IPS-NIHi11 (cell line): ENCODE data around the gene PRDM16.

ENCODE experiments used
- DNase-seq: peaks from one replicate; pipeline ENCODE4 v3.0.0; 2012; ENCODE audit warnings: mixed read lengths, low spot score

PRDM16 gene

DNA sequence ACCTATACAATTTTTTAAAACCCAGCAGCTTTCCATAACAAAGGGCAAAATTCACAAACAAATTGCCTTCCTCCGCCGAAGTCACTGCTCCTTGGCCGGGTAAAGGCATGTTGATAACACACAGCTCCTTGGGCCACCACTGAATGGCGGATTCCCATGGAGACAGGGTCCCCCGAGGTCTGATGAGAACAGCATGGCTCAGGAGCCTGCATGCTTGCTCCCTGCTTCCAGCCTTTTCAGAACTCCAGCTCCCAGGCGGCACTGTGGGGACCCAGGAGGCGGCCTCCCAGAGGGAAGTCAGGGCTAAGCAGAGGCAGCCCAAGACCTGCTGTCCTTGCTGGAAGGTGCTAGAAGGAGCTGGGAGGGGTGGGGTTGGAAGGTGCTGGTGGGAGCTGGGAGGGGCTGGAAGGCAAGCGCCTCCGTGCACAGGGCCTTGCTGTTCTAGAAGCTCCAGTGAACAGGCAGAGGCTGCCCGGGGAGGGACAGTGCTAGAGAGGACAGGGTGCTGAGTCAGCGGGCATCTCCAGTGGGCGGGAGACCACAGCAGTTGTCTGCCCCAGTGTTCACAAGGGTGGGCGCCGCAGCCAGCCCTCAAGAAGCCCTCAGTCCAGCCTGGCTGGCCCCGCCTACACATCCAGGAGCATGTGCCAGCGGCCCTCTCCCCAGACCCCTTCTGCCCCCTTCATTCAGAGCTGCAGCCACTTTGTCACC is 35.1 kb downstream of the PRDM16 start:
- DNase-seq, result no peak

DNA sequence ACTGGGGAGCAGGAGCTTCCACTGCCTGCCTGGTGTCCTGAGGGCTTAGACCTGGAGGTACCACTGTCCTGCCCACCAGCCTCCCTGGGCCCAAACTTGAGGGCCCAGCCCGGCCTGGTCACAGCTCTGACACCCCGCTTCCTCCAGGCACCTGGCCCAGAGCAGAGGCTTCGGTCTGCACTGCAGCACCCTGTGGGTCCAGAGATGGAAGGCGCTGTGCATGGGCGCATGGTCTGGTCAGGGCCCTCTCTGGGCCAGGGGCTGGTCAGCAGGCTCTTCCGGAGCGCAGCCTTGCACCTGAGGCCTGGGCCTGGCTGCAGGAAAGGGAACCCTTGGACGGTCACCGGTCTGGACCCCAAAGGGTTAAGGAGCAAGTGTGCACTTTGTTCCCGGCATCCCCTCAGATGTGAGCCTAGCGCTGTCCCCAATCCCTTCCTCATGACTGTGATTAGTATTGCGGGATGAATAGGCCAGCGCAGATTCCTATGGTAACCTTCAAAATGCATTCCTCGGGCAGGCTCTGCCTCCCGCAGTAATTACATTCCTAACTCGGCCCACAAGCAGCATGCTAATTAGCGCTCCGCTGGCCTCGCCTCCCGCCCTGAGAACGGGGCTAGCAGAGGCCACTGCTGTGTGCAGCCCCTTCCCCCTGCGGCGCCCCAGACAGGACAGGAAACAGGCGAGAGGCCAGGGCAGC is 36.3 kb downstream of the PRDM16 start:
- peak; percentile 90 for DNase-seq

DNA sequence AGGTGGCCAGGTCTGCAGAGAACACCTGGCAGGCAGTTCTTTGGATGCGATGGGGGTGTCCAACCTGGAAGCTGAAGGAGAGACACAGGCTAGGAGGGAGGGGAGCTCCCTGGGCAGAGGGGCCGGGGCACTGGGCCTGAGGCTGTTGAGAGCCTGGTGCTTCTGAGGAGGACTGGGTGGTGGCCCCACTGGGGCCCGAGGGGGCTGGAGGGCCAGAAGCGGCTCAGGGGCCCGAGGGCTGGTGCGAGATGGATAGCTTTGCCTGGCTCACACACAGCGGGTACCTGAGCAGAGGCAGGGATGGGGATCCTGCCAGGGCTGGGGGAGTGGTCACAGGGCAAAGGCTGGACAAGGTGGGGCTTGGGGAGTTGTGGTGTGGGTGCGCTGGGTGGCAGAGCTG is 37.2 kb downstream of the PRDM16 start:
- DNase-seq, result no peak

DNA sequence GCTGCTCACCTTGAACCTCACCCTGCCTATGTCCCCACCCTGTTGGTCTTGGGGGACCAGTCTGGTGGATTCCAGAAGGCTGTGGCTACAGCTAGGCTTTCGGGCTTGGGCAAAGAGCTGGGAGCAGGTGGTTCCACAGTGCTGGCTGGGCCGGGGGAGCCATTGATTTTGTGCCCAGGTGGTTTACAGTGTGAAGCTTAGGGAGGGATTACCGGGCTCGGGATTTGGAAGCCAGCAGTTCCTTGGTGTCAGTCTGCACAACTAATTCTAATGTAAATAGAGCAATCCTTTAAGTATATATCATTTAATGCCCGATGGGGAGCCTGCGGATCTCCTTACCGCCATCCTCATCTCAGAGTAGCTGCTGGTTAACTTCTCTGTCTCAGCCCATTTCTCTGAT is 38.2 kb downstream of the PRDM16 start:
- DNase-seq, result no peak

DNA sequence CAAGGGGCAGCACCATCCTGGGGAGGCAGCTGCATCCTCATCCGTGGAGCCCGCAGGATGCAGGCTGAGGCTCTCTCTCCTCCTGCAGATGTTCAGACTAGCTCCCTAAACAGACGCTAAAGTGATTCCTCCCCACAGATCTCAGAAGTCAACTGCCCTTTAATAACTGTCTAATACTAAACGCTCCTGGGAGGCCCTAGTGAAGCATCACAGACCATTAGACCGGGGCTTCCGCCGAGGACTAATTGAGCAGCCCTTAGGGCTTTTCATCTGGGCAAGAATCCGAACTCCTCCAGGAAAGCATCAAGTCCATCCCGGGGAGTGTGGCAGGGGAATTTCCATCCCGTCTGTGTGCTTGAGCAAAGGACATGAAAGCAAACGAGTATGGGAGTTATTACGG is 40.4 kb downstream of the PRDM16 start:
- no peak for DNase-seq

DNA sequence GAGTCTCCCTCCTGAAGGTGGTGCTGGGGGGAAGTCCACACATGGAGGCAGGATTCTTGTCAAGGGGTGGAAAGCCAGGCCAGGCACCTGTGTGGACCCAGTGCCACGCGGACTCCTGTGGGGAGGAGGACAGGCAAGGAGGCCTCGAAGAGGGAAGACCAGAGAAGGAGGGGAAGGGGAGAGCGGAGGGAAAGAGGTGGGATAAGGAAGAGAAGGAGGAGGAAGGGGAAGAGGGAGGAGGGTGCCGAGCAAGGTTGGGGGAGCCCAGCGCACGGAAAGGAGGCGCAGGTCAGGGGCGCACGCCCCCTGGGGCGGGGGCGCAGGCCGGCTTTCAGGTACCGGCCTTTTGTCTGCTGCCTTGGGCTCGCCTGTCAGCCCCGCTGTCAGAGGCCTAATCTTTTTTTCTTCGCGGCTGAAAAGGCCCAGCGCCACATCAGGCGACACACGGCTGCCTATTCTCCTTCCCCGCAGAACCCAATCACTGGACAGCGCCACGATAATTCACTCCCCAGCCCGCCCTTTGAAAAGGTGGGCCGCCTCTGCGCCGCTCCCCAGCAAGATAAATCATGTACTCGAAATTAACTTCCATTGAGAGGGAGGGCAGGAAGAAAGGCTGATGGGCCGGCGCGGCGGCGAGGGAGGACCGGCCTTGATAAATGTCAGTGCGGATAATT is 42.5 kb downstream of the PRDM16 start:
- DNase-seq, result no peak

DNA sequence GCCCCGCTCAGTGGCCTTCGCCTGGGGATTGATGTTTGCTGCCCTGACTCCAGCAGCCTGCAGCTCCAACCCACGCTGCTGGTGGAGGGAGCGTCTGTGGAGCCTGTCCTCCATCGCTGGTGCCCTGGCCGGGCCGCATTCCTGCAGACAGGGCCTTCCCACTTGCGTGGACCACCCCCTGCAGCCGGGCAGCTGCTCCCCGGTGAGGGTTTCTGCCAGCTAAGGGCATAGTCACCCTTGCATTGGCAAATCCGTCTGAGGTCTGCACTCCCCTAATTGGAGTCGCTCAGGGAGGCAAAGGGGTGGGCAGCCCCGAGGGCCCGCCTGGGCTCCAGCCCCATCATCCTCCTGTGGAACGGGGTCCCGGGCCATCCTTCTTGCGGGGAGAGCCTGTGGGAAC is 43.5 kb downstream of the PRDM16 start:
- DNase-seq, result no peak

DNA sequence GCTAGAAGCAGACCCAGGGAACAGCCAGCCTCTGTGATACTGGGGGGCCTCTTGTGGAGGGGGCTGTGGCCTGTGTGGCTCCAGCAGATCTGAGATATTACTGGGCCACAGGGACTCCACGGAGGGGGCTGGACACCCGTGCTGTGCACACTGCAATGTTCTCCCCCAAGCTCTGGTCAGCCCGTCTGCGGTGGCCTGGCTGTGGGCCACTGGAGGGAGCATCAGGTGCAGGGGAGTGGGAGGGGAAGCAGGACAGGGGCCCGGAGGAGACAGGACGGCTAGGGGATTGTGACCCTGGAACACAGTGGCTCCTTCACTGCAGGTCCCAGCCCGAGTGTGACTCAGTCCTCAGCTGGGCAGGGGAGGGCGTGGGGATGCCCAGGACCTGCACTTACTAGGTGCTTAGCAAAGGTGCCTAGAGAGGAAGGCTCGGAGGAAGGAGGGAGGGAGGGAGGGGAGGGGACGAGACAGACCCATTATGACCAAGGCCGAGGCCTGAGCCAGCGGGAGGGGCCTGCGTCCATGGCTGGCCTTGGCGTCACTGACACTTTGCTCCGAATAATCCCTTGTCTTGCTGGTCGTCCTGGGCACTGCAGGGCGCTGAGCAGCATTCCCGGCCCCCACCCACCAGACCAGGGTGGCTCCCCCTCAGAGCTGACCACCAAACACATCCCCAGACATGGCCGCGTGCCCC is 44.2 kb downstream of the PRDM16 start:
- no peak for DNase-seq

DNA sequence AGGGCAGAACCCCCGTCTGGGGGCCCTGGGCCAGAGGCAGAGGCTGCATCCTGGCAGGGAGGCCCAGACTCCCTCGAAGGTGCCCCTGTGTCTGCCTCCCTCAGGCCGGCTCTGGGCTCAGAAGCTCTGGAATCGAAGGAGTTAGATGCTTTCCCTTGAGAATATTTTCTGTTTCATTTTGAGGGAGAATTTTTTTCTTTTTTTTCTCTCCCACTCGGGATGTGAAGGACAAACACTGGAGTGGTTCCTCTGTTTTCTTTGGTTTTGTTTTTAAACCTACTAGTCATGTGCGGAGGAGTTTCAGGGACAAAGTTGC is 44.7 kb downstream of the PRDM16 start:
- DNase-seq, result no peak

DNA sequence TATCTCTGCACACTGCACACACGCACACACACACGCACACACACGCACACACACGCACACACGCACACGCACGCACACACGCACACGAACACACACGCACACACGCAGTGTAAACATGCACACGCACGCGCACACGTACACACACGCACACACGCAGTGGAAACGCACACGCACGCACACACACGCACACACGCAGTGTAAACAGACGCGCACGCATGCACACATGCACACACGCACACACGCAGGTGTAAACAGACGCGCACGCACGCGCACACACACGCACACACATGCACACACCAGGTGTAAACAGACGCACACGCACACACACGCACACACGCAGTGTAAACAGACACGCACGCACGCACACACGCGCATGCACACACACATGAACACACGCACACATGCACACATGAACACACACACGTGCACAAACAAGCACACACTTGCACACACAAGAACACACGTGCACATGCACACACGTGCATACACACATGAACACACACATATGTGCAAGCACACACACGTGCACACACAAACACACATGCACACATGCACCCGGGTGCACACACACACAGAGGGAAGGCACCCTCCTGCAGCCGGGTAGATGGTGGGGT is 45.2 kb downstream of the PRDM16 start:
- DNase-seq, result no peak

DNA sequence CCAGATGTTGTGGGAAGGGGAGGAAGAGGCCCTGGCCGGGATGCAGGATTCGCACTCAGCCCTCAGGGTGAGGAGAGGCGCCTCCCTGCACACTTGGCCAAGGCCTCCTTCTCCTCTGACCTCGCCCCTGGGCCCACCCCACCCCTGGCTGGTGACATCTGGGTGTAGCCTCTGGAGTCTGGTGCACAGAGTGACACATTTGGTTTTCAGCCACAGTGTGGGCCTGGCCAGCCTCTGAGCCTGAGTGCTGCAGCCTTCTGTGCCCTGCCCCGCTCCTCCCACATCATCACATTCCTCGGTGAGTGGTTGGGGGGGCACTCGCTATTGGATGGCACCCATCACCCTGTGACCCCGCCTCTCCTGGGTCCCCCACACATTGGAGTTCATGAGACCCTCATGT is 45.8 kb downstream of the PRDM16 start:
- DNase-seq, result no peak

DNA sequence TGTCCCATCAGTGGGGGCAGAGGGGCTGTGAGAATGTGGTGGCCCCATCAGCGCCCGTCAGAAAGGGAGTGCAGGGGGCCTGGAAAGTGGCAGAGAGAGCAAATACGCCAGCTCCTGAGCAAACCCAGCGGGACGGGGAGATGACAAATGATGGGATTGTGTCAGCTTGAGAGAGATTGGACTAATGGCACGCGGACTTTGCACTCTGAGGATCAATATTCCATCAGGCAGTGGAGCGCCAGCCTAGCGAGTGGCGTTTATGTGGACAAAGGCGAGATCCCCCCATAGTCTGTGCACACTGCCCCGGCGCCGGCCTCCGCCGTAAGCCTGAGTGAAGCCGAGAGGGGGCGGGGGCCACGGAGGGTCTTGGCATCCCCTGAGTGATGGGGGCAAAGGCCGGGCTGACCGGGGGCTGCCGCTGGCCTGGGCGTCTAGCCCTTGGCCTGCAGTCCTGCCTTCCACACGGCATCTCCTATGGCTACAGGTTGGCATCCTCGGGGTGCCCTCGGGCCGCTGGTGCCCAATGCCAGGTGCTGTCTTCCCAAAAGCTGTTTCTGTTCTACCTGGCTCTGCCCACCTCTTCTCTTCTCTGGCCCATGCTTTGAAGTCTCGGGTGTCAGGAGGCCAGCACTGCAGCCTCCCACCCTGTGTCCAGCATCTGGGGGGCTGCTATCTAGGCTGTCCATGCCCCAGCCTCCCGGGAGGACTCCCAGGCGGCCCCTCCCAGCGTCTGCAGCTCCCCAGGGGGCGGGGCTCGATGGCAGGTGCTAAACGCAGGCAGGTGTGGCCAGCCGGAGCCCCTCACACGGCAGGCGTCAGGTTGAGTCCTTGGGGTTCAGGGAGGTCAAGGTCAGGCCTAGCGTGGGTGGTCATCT is 46.5 kb downstream of the PRDM16 start:
- DNase-seq, result no peak

DNA sequence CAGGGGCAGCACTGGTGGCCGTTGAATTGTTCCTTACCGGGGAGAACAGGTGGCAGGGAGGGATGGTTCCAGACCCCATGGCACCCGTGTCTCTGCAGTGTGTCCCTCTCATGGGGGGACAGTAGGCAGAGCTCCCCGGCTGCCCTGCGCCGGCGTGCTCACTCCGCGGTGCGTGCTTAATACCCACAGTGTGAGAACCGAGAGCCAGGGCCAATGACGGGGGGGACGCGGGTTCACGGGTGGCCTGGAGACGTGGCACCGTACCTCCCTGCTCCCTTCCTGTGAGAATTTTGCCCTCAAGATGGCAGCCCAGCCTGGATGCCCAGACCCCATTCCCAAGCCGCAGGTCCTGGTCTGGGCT is 47.1 kb downstream of the PRDM16 start:
- no peak for DNase-seq

DNA sequence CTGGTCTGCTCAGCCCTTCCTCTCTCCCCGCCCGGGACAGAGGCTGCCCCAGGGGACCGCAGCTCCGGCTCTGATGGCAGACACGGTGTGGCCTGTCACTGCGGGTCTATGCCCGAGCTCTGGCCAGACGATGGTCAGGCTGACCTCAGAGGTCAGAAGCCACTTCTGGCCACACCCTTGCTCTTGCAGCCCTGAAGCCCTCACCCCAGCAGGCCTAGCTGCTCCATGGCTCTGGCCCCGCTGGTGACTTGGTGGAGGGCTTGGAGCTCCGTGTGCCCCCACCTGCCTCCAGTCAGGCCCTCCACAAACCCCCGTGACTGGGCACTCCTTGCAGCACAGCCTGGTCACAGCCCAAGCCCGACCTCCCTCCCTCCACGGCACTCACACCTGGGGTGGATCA is 47.6 kb downstream of the PRDM16 start:
- no peak for DNase-seq

DNA sequence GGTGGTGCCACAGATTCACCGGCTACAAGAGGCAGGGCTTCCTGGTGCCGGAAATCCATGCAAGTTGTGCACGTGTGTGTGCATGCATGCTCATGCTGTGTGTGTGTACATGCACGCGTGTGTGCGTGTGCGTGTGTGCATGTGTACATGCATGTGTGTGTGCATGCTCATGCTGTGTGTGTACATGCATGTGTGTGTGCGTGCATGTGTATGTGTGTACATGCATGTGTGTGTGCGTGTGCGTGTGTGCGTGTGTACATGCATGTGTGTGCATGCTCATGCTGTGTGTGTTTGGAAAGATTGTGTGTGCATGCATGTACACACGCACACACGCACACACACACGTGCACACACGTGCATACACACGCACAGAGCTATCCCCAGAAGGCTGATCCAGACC is 48.9 kb downstream of the PRDM16 start:
- DNase-seq, result no peak

DNA sequence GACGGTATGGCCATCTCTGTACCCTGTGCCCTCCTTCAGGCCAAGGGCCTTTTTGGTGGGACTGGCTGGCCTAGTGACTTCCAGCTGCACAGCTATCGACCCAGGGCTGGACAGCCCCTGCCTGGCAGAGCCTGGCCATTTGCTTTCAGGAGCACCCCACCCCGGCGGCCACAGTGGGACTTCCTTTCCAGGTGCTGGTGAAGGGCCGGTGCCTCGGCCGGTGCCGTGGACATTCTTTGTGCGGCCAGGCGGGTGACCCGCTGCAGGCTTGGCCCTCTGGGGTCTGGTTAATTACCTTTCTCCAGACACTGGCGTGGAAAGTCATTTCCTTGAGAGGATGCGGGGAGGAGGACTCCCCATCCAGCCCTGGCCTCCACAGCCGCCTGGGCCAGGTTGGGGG is 50.1 kb downstream of the PRDM16 start:
- no peak for DNase-seq

DNA sequence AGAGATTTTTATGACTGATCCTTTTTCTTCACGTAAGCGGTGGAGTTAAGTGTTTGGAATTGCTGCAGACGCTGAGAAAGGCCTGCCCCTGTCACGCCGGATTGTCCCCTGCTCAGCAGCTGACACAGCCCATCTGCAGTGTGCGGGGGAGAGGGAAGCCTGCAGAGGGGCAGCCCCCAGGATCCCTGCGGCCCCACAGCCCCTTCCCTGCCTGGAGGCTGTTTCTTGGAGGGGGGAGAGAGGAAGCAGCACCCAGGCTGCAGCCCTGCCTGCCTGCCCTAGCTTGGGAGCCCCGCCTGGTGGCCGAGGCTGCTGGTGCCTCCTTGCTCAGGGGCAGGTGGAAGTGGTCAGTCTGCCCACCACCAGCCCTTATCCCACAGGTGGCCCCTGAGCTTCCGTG is 50.7 kb downstream of the PRDM16 start:
- no peak for DNase-seq

DNA sequence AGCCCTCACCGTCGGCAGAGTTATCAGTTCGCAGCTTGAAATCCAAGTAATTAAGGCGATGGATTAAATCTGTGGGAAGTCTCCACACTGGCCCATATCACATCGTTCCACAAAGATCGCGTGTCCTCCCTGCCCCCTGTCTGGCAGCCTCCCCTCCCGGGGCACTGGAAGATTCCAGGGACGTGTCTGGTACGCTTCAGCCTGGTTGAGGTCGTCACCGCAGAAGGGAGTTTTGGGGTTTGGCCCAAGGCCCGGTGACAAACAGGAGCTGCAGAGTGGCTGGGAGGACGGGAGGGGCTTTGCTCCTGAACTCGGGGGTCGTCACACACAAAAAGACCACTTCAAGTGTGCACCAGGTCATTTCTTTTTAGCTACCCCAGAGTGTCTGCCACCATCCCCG is 51.1 kb downstream of the PRDM16 start:
- no peak for DNase-seq

DNA sequence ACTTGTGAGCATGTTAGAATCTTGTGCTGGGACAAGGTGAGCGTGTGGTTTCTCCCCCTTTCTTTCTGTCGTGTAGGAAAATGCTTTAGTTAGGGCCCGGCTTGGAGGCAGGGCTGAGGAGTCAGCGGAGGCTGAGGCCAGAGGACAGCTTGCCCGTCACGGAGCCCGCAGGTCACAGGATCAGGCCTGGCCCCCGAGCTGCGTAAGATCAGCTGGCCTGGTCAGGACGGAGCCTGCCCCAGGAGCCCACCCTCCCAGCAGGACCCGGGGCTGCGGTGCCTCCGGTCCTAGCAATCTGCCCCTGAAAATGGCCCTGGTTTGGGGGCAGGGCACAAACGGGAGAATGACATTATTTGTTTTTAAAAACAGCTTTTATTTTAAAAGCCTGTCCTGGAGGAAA is 52.0 kb downstream of the PRDM16 start:
- DNase-seq, result no peak

DNA sequence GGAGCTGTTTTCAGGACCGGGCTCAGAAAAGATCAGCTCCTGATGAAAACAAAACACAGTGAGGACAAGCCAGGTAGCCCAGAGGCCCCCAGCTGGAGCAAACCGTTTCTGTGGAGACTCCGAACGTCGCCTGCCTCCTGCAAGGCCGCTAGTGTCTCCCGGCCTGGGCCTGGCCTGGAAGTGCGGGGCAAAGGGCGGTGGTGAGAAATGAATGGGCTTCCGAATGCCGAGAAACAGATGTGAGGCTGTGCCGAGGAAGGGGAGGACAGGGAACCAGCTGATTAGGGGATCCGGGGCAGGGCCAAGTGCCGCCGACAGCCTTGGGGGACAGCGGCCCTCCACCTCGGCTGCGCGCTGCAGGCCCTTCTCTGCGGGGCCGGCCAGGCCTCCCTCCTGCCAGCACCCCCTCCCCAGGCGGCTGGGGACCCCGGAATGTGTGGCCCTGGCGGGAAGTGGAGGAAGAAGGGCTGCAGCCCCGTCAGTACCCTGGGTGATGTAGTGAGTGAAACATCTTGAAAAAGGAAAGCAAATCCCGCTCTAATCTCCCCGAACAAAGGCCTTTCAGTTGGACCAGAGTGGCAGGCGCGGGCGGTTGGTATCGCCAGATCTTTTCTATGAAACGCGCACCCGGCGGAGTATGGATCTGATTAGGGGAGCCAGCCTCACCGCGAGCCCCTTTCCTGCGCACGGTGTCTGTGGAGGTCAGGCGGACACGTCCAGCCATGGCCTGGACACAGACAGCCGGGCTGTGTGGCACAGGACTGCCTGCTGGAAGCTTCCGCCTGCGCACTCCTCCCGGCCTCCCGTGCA is 52.6 kb downstream of the PRDM16 start:
- no peak for DNase-seq

DNA sequence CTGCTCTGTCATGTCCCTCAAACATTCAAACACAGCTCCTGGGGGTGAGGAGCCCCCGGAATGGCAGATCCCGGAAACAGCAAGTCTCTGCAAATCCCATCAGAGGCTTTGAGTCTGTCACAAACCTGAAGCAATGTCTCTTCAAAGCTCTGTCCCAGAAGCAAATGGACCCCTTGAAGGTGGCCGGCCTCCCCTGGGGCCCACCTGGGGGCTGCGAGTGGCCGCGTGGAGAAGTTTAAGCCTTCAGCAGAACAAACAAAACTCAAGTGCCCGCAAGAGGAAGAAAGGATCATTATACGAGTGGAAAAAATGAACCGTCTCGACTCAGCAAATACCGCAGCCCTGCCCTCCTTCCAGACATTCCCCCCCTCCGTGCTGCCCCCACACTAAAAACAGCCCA is 53.3 kb downstream of the PRDM16 start:
- no peak for DNase-seq
